Stimulated activated naive CD8-positive, alpha-beta T cell treated with anti-CD3 and anti-CD28 coated beads, Interleukin-15, Interleukin-2, amounts not matched to agents 100 ng/mL and 50 ng/mL, for 24 hours (primary cell): ENCODE data around the gene TMEM200C.

Experiments
- H3K27ac Mint-ChIP-seq: one replicate; pipeline ENCODE4 v1.8.0; 2021; ENCODE audit warnings: mild to moderate bottlenecking, mixed read lengths
- H3K27me3 Mint-ChIP-seq: one replicate; pipeline ENCODE4 v1.8.0; 2021; ENCODE audit warnings: mixed read lengths
- H3K36me3 Mint-ChIP-seq: one replicate; pipeline ENCODE4 v1.8.0; 2021; ENCODE audit warnings: low read depth, mixed read lengths
- H3K4me1 Mint-ChIP-seq: one replicate; pipeline ENCODE4 v1.8.0; 2021; ENCODE audit warnings: low read depth, mixed read lengths
- H3K4me3 Mint-ChIP-seq: one replicate; pipeline ENCODE4 v1.8.0; 2021; ENCODE audit warnings: mild to moderate bottlenecking, mixed read lengths
- H3K9me3 Mint-ChIP-seq: one replicate; pipeline ENCODE4 v1.8.0; 2021; ENCODE audit warnings: mixed read lengths

The TMEM200C gene

GRCh38 chr18:5900262-5900661 is 4.9 kb upstream of the TMEM200C start:
- Mint-ChIP-seq H3K27me3 (peaks cover 61% of the 10 kb centered on the region), H3K27ac (no peak overlapping the region), H3K4me1 (no peaks in the 10 kb centered on the region), H3K36me3 (no peaks in the 10 kb centered on the region), H3K9me3 (no peaks in the 10 kb centered on the region), H3K4me3 (no peak overlapping the region)

DNA sequence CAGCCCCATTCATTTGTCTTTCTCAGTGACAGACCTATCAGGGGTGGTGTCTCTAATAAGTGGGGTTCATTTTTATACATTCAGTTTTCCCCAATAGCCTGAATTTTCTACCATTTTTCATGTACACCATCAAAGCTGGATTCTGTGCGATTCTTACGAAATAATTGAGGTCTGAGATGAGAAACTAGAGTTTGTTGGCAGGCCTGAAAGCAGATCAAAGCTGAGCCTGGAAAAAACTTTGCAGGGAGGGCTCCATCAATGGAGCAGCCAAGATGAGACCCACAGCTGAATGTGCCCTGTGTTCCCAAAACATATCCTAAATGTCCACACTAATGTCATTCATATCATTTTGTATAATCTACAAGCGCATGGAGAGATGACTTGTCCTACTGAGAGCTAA is 4.5 kb upstream of the TMEM200C start:
- no peaks in the 10 kb centered on the region for H3K9me3 Mint-ChIP-seq
- H3K4me1 Mint-ChIP-seq, result no peaks in the 10 kb centered on the region
- H3K36me3 Mint-ChIP-seq, result no peaks in the 10 kb centered on the region
- H3K4me3 Mint-ChIP-seq, result no peak overlapping the region
- peaks cover 58% of the 10 kb centered on the region for H3K27me3 Mint-ChIP-seq
- H3K27ac Mint-ChIP-seq, result no peak overlapping the region

- no peaks in the 10 kb centered on the region for H3K36me3 Mint-ChIP-seq
- H3K4me1 Mint-ChIP-seq, result peaks cover 9% of the 10 kb centered on the region
- no peak overlapping the region for H3K4me3 Mint-ChIP-seq
- peaks cover 78% of the 10 kb centered on the region for H3K27me3 Mint-ChIP-seq
- no peaks in the 10 kb centered on the region for H3K9me3 Mint-ChIP-seq
- no peak overlapping the region for H3K27ac Mint-ChIP-seq
These were observed 786 bp upstream of the TMEM200C start for GRCh38 chr18:5895876-5896740.

DNA sequence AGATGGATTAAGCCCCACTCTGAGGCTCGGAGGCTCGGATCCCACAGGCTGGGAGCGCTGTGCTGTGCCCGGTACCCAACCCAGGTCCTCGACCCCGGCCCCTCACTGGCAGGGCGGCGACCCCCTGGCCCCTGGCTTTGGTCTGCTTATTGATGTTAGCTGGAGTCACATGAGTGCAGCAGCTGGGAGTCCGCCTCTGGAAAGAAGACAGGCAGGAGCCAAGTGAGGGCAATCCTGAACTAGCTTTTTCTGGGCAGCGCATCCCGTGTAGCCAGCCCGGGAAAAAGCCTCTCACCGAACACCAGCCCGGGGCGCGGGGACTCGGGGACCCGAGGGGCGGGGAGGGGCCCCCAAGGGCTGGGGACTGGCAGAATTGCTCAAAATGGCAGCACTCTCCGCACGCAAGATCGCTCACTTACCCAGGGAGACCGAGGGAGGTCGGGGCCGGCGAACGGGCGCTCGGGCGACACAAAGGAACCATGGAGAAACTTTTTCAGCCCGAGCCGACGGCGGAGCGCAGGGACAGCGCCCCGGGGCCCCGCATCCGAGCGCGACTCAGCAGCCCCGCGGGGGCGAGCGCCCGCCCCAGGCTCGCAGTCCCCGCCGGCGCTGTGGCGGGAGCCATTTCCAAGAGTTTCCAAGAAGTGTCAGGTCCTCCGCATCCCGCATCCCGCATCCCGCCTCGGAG is 567 bp downstream of the TMEM200C start:
- Mint-ChIP-seq H3K27me3 (peaks cover 69% of the 10 kb centered on the region), H3K27ac (no peak overlapping the region), H3K36me3 (no peaks in the 10 kb centered on the region), H3K9me3 (no peaks in the 10 kb centered on the region), H3K4me1 (peaks cover 9% of the 10 kb centered on the region), H3K4me3 (peak overlapping the region; percentile 43)

DNA sequence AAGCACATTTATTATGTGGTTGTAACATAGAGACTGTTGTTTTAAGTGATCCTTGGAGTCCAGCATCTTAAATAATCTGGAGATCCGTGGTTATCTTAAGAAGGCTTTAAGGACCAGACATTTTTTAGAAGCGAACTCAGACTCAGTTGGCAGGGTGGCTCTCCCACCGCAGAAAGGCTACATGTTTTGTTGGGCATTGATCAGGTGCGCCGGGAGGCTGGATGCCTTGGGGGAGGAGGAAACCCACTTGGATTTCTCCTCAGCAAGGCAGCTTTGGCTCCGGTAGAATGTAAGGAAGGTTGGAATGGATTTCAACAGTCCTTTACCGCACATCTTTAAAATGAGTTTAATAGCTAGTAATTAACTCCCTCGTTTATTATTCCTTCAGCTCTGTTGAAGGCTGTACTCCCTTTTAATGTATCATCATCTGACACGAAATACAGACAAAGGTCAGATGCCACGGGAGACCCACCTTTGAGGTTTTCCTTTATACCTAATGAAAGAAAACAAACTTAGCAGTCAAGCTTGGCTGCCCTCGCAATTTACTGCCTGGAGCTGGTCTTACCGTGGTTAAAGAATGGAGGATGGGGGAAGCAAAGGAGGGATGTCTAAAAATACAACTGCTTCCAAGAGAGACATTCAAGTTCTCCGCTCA is 1.2 kb downstream of the TMEM200C start:
- Mint-ChIP-seq H3K4me3 (peak overlapping the region; percentile 43), H3K36me3 (no peaks in the 10 kb centered on the region), H3K9me3 (no peaks in the 10 kb centered on the region), H3K27me3 (peaks cover 75% of the 10 kb centered on the region), H3K27ac (no peak overlapping the region), H3K4me1 (peaks cover 9% of the 10 kb centered on the region)

- Mint-ChIP-seq H3K4me1 (peaks cover 9% of the 10 kb centered on the region), H3K4me3 (no peak overlapping the region), H3K36me3 (no peaks in the 10 kb centered on the region)
These were observed 2.4 kb downstream of the TMEM200C start for GRCh38 chr18:5892823-5893431.

GRCh38 chr18:5891854-5892215 is 3.5 kb downstream of the TMEM200C start:
- H3K4me1 Mint-ChIP-seq, result peaks cover 9% of the 10 kb centered on the region
- H3K4me3 Mint-ChIP-seq, result peak overlapping the region; percentile 39
- no peak overlapping the region for H3K27ac Mint-ChIP-seq
- H3K36me3 Mint-ChIP-seq, result no peaks in the 10 kb centered on the region
- peaks cover 65% of the 10 kb centered on the region for H3K27me3 Mint-ChIP-seq
- H3K9me3 Mint-ChIP-seq, result no peaks in the 10 kb centered on the region

More at GRCh38 chr18:5892823-5893431, 2.4 kb downstream of the TMEM200C start:
- H3K27ac Mint-ChIP-seq, result no peak overlapping the region
- H3K27me3 Mint-ChIP-seq, result peaks cover 70% of the 10 kb centered on the region
- H3K9me3 Mint-ChIP-seq, result no peaks in the 10 kb centered on the region

DNA sequence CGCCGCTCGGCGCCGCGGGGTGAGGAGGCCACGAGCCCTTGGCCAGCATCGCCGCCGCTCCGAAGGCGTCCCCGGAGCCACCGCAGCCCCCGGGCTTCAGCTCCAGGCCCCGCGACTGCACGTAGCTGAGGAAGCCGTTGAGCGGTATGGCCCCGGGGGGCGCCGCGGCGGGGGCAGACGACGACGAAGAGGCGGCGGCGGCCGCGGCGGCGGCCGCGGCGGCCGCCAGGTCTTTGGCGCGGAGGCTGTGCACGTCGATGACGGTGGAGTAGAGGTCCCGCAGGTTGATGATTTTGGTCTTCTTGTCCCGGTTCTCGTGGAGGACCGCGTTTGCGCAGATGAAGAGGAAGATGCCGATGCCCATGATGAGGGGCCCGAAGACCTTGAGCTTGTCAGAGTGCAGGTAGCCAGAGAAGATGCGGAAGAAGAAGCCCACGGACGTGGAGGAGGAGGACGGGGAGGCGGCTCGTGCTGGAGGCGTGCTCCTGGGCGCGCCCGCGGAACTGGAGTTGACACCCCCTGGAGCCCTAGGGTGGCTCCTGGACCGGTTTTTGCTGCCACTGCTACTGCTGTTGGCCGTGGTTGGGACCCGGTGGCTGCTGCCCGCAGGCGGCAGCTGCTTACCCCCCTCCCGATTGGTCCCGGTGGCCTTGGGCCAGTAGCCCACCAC is 4.0 kb downstream of the TMEM200C start:
- Mint-ChIP-seq H3K27me3 (peaks cover 60% of the 10 kb centered on the region), H3K9me3 (no peaks in the 10 kb centered on the region), H3K4me1 (peaks cover 9% of the 10 kb centered on the region), H3K36me3 (no peaks in the 10 kb centered on the region), H3K27ac (no peak overlapping the region), H3K4me3 (peak overlapping the region; percentile 18)

DNA sequence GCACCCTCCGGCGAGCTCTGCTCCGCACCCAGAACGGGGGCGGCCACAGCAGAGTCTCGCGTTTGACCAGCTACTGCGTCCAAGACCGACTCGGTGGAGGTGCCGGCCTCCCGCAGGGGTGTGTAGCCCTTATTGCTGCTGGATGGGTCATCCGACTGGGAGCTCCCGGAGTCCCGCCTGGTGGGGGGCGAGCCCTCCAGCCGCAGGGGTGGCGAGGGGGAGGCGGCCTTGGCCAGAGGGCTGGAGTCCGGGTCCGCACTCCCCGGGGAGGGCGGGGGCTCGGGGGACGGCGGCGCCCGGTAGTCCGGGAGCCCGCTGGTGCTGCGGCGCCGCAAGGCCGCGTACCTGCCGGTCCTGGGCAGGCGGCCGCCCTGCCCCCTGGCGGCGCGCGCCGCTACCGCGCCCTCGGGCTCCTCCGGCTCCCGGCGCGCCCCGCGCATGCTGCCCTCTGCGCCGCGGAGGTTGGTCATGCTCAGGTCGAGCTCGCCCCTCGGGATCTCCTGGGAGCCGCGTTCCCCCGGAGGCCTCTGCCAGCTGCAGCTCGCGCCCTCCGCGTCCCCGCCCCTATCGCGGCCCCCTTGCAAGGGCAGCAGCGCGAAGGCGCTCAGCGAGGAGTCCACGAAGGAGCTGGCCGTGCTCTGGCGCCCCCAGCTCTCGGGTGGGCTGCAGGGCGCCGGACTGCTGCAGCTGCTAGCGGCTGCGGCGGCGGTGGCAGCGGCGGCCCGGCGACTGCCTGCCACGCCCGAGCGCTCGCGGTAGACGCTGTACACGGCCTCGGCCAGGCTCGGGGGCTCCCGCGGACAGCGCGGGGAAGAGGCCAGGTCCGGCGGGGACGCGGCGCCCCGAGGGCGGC is 4.8 kb downstream of the TMEM200C start:
- no peak overlapping the region for H3K4me3 Mint-ChIP-seq
- peaks cover 9% of the 10 kb centered on the region for H3K4me1 Mint-ChIP-seq
- no peak overlapping the region for H3K27ac Mint-ChIP-seq
- H3K9me3 Mint-ChIP-seq, result no peaks in the 10 kb centered on the region
- H3K27me3 Mint-ChIP-seq, result peaks cover 56% of the 10 kb centered on the region
- H3K36me3 Mint-ChIP-seq, result no peaks in the 10 kb centered on the region

DNA sequence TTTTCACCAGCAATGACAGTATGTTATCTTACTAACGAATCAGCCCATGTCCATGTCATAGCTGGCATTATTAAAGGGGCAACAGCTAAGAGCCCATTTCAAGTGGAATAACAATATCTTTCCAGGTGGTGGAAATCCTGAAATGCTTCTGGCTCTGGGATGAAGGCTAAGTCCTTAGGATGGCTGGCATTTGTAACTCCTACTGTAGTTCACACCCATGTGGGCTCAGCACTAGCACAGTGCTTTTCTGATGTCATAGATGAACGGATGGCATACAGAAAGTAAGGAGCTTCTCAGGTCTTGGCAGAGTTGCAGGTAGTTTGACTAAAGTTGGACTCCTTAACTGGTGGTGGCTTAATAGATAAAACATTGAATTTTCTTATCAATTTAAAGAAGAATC is 10.0 kb downstream of the TMEM200C start:
- Mint-ChIP-seq H3K27ac (no peak overlapping the region), H3K4me1 (no peaks in the 10 kb centered on the region), H3K36me3 (no peaks in the 10 kb centered on the region), H3K4me3 (no peak overlapping the region), H3K9me3 (no peaks in the 10 kb centered on the region), H3K27me3 (peaks cover 33% of the 10 kb centered on the region)

GRCh38 chr18:5884375-5884774 is 10.9 kb downstream of the TMEM200C start:
- Mint-ChIP-seq H3K9me3 (no peaks in the 10 kb centered on the region), H3K4me1 (no peaks in the 10 kb centered on the region), H3K27ac (no peak overlapping the region), H3K27me3 (peaks cover 30% of the 10 kb centered on the region), H3K36me3 (no peaks in the 10 kb centered on the region), H3K4me3 (no peak overlapping the region)

GRCh38 chr18:5879479-5879882 is 15.8 kb downstream of the TMEM200C start:
- H3K27me3 Mint-ChIP-seq, result peaks cover 18% of the 10 kb centered on the region
- H3K27ac Mint-ChIP-seq, result no peak overlapping the region
- H3K4me3 Mint-ChIP-seq, result no peak overlapping the region
- H3K9me3 Mint-ChIP-seq, result no peaks in the 10 kb centered on the region
- no peaks in the 10 kb centered on the region for H3K36me3 Mint-ChIP-seq
- no peaks in the 10 kb centered on the region for H3K4me1 Mint-ChIP-seq

DNA sequence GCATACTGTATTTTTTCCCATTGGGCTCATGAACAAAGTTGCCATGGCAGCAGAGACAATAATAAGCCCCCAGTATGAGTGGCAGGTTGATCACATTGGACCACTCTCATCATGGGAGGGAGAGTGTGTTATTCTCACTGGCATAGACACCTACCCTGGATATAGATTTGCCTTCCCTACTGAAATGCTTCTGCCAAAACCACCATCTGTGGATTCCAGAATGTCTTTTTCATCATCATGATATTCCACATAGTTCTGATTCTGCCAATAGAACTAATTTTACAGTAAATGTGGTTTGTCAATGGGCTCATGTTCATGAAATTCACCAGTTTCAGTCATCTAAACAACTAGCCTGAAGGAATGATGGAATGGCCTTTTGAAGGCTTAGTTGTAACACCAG is 18.4 kb downstream of the TMEM200C start:
- Mint-ChIP-seq H3K4me1 (no peaks in the 10 kb centered on the region), H3K9me3 (no peaks in the 10 kb centered on the region)

GRCh38 chr18:5874336-5874735 is 21.0 kb downstream of the TMEM200C start:
- H3K36me3 Mint-ChIP-seq, result no peaks in the 10 kb centered on the region
- no peaks in the 10 kb centered on the region for H3K4me1 Mint-ChIP-seq
- H3K27ac Mint-ChIP-seq, result no peak overlapping the region
- no peak overlapping the region for H3K4me3 Mint-ChIP-seq
- no peaks in the 10 kb centered on the region for H3K9me3 Mint-ChIP-seq
- peaks cover 7% of the 10 kb centered on the region for H3K27me3 Mint-ChIP-seq

More for the DNA sequence above, 18.4 kb downstream of the TMEM200C start:
- H3K4me3 Mint-ChIP-seq, result no peak overlapping the region
- no peak overlapping the region for H3K27ac Mint-ChIP-seq
- no peaks in the 10 kb centered on the region for H3K36me3 Mint-ChIP-seq
- H3K27me3 Mint-ChIP-seq, result peaks cover 18% of the 10 kb centered on the region
